ENCODE measurements around the gene SPI1. TPM values are rescaled to one million over a fixed set of nuclear protein-coding genes. Genes with fewer than 3 reads are reported as not detected.
A peak's percentile ranks its signal among the peaks of the same experiment; 100 is the strongest.

Gene SPI1
- total RNA-seq = 10 to 100 TPM; 15.0 to 65.4 (median 55.4) TPM
- total RNA-seq (2013) = 38.6 TPM

GRCh38 chr11:47378010-47378835, at the start of gene SPI1:
TSS of gene SPI1 (minus strand) at chr11:47378547. CDS start at chr11:47378353, 194 bp downstream.
- no peaks in the 10 kb centered on the region for H3K27me3 Mint-ChIP-seq (ENCODE audit: low read depth in 2 of 2)
- Histone ChIP-seq H3K4me3 (ENCODE audit: low read length) (peak within 1 kb of the TSS; percentile 66), H3K27ac (ENCODE audit: low read length) (peak within 1 kb of the TSS; percentile 69), H3K9me3 (ENCODE audit: control insufficient read depth, insufficient read depth, low read length) (no peaks in the 10 kb centered on the region), H3K4me1 (ENCODE audit: control insufficient read depth, insufficient read depth, low read length) (peaks cover 39% of the 10 kb centered on the region), H3K36me3 (ENCODE audit: control insufficient read depth, insufficient read depth, low read length) (no peaks in the 10 kb centered on the region), H3K27me3 (ENCODE audit: control insufficient read depth, insufficient read depth, low read length) (no peaks in the 10 kb centered on the region)
- TF ChIP-seq, protein P1, sequence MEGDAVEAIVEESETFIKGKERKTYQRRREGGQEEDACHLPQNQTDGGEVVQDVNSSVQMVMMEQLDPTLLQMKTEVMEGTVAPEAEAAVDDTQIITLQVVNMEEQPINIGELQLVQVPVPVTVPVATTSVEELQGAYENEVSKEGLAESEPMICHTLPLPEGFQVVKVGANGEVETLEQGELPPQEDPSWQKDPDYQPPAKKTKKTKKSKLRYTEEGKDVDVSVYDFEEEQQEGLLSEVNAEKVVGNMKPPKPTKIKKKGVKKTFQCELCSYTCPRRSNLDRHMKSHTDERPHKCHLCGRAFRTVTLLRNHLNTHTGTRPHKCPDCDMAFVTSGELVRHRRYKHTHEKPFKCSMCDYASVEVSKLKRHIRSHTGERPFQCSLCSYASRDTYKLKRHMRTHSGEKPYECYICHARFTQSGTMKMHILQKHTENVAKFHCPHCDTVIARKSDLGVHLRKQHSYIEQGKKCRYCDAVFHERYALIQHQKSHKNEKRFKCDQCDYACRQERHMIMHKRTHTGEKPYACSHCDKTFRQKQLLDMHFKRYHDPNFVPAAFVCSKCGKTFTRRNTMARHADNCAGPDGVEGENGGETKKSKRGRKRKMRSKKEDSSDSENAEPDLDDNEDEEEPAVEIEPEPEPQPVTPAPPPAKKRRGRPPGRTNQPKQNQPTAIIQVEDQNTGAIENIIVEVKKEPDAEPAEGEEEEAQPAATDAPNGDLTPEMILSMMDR (IDR thresholded peaks at IDR 0.05) = no peak
- no peaks in the 10 kb centered on the region for H3K9me3 Mint-ChIP-seq
- intact Hi-C loops (cut with micrococcal nuclease) = no loop called here
- 38% methylated on average over 31 of the region's 31 CpGs for WGBS (ENCODE audit: insufficient coverage)
- ATAC-seq (peak; percentile 57 to 80 (median 71)), DNase-seq (peak in 1 of 2 donors; percentile 27)
- no peaks in the 10 kb centered on the region for H3K36me3 Mint-ChIP-seq
- no peak within 1 kb of the TSS for H3K4me3 Mint-ChIP-seq
- H3K27ac Mint-ChIP-seq = peak within 1 kb of the TSS in 1 of 2 donors; percentile 72
- peaks cover 5% of the 10 kb centered on the region in 2 donors for H3K4me1 Mint-ChIP-seq

- H3K4me3 ChIP-seq (ENCODE audit: low read length) = peak within 1 kb of the TSS; percentile 90
- H3K9me3 ChIP-seq (ENCODE audit: control insufficient read depth, insufficient read depth, low read length) = no peaks in the 10 kb centered on the region
- intact Hi-C loops (cut with micrococcal nuclease) = loop anchor here (1.0 kb wide), 1 partner anchor 18 kb away; the partner anchor contains the start of gene SLC39A13
- peaks cover 14% of the 10 kb centered on the region for H3K4me1 ChIP-seq (ENCODE audit: control insufficient read depth, insufficient read depth, low read length)
- DNase-seq = peak; percentile 97 to 98
- H3K27me3 ChIP-seq (ENCODE audit: control insufficient read depth, insufficient read depth, low read length) = no peaks in the 10 kb centered on the region
- Mint-ChIP-seq H3K27me3 (ENCODE audit: low read depth in 2 of 2) (no peaks in the 10 kb centered on the region), H3K4me1 (peaks cover 27 to 28% of the 10 kb centered on the region in 2 donors), H3K9me3 (no peaks in the 10 kb centered on the region), H3K4me3 (peak within 1 kb of the TSS; percentile 100), H3K27ac (peak within 1 kb of the TSS; percentile 94 to 99), H3K36me3 (no peaks in the 10 kb centered on the region)
- under 1% methylated on average over 62 of the region's 62 CpGs for WGBS (ENCODE audit: insufficient coverage)
- peaks cover 26% of the 10 kb centered on the region for H3K36me3 ChIP-seq (ENCODE audit: control insufficient read depth, insufficient read depth, low read length)
- H3K27ac ChIP-seq (ENCODE audit: low read length) = peak within 1 kb of the TSS; percentile 81
- TF ChIP-seq, protein P1 (IDR thresholded peaks at IDR 0.05) = no peak
- ATAC-seq = peak; percentile 96 to 99 (median 96)
Observed at GRCh38 chr11:47426062-47426956, 48.0 kb upstream of the SPI1 start, which contains the start of gene PSMC3. TSS of gene PSMC3 (minus strand) at chr11:47426439. CDS start at chr11:47426279, 160 bp downstream.

DNA sequence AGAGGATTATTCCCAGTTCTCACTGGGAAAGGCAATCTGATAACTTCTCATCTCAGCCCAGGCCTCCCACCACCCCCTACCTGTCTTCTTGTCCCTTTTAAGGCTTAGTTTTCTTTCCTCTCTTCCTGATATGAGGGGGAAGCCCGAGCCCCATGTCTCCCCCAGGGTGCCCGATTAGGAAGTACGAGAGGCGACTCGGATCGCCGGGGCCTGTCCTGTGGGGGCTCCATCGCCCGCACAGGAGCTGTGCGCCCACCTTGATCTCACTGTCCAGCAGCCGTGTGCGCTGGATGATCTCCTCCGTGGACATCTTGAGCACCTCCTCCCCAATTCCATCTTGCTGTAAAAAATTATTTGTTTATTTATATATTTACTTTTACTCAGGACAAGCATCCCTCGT, 47.3 kb upstream of the SPI1 start:
- no peaks in the 10 kb centered on the region for H3K27me3 ChIP-seq (ENCODE audit: control insufficient read depth, insufficient read depth, low read length)
- no peaks in the 10 kb centered on the region for H3K9me3 ChIP-seq (ENCODE audit: control insufficient read depth, insufficient read depth, low read length)
- intact Hi-C loops (cut with micrococcal nuclease) = loop anchor here (1.0 kb wide), 1 partner anchor 17 kb away; the partner anchor contains the start of gene SLC39A13
- Mint-ChIP-seq H3K9me3 (no peaks in the 10 kb centered on the region), H3K27me3 (ENCODE audit: low read depth in 2 of 2) (no peaks in the 10 kb centered on the region), H3K27ac (peak overlapping the region; percentile 94 to 99), H3K36me3 (no peaks in the 10 kb centered on the region), H3K4me1 (peaks cover 27 to 28% of the 10 kb centered on the region in 2 donors), H3K4me3 (peak overlapping the region; percentile 100)
- ATAC-seq = no peak
- peak overlapping the region; percentile 90 for H3K4me3 ChIP-seq (ENCODE audit: low read length)
- peaks cover 31% of the 10 kb centered on the region for H3K36me3 ChIP-seq (ENCODE audit: control insufficient read depth, insufficient read depth, low read length)
- H3K4me1 ChIP-seq (ENCODE audit: control insufficient read depth, insufficient read depth, low read length) = peaks cover 14% of the 10 kb centered on the region
- 1% methylated on average over 13 of the region's 14 CpGs for WGBS (ENCODE audit: insufficient coverage)
- TF ChIP-seq, protein P1 (IDR thresholded peaks at IDR 0.05) = no peak
- peak overlapping the region; percentile 81 for H3K27ac ChIP-seq (ENCODE audit: low read length)
- DNase-seq = peak in 1 of 2 donors; percentile 34

All from natural killer cell (primary cell).